ENCODE results near the gene TERC.

The TERC gene

GRCh38 chr3:169764882-169765612, at the start of gene TERC:
Gene TERC (minus strand): TSS chr3:169765060.
- peak; percentile 96 for DNase-seq

- peak; percentile 88 for DNase-seq
Observed at GRCh38 chr3:169813757-169814517, 49.1 kb upstream of the TERC start.

- DNase-seq = no peak
Observed at GRCh38 chr3:169813278-169813677, 48.4 kb upstream of the TERC start.

GRCh38 chr3:169812332-169813235, 47.7 kb upstream of the TERC start, which contains the start of the genes LRRC34 and LRRIQ4:
Gene LRRC34 (minus strand): TSS chr3:169812904. CDS start chr3:169812548, 356 bp downstream.
Gene LRRIQ4 (plus strand): TSS chr3:169812870. CDS start chr3:169821922, 9,052 bp downstream.
- DNase-seq = peak; percentile 87

DNA sequence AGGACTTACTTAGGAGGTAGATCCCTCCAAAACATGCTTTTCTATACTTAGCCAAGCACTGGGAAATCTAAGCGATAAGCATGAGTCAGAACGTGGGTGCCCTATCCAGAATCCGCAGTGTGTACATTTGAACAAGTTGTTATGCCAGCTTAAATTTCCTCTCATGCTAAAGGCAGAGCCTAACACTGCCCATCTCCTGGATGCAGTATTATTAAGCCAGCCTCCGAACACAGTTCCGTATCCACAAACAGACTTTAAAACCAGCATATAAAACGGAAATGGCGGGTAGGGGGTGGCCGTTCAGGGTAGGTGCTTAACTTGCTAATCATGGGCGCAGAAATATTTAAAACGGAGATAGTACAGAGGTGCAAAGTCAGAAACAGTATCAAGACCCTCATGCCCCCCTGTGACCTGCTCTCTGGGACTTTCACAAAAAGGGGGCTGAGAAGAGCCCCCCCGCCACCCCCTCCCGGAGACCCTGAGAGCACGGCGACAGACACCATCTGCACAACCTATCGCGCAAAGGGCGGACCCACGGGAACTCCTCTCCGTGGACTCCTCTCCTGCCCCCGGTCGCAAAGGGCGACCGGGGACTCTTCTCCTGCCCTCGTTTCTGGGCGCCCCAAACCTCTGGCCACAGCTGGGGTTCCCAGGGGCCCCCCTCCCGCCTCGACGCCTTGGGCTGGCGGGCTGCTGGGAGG, 46.9 kb upstream of the TERC start:
- DNase-seq = no peak

DNA sequence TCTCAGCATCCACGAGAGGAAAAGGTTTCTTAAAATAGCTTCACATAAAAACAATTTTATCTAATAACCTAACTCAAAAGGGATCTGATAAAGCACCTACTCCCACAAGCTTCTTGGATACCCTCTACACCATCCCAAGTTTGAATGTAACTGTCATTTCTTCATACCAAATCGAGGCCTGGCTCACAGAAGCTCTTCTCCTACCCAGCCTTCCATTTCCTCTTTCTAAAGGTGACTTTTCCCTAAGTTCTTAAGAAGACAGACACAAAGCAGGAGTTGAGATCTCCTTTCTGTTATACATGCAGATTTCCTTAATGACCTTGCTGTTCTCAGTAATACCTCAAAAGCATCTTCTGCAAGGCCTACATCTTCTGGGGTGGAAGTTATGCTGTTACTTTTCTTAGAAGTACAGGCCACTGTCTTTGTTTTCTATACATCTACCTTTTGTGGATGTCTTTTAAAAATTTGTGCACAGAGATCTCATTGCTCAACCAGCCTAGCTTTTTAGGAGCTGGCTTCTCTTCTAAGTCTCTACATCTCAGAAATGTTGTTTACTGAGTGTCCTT, 44.5 kb upstream of the TERC start:
- DNase-seq = no peak

- DNase-seq = no peak
Observed at GRCh38 chr3:169804681-169805080, 39.8 kb upstream of the TERC start.

GRCh38 chr3:169792359-169792758, 27.5 kb upstream of the TERC start:
- no peak for DNase-seq

DNA sequence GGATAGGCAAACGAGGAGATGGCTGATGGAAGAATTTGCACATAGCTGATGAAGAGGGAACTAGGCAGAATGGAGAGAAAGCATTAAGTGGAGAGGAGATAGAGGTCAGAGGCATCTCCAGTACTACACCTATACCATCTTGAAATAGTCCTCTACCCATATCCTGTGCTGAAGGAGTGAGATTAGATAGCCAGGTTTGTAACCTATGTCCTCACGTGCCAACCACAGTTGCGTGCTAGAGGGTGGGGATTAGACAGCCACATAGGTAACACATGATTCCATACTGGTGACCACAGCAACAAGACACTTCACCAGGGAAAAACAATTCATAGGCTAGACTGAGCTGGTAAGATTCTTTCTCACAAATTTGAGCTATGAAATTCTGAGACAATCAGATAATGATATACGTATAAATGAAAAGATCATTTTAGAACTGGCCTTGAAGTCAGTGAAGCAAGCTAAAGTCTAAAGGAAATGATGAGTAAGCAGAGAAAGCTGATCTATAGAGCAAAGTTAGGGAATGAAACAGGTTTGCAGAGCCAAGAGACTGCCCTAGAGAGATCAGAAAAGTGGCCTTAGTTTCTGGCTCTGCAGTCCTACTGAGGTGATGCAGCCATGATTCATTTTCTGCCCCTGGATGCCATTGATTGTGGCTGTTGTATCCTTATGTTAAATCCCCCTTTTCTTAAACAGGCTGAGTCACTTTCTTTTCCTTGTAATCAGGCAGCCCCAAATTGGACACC, 26.0 kb upstream of the TERC start:
- no peak for DNase-seq

- no peak for DNase-seq
Observed at GRCh38 chr3:169790219-169790618, 25.4 kb upstream of the TERC start.

DNA sequence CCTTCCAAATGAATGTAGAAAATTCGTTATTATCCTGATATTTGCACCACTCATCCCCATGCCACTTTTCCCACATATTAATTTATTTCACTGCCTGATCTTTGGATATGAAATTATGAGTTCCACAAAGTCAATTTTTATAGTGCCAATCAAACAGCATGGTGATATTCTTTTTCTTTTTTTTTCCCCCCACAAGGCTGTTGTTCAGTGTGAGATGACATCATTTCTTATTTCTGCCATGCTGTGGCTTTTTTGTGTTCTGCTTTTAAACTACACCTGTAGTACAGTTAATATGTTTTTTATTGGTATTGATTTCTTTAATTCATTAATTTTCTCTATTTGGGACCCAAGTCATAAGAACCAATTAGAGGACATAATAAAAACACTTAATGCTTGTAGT, 22.9 kb upstream of the TERC start:
- no peak for DNase-seq

DNA sequence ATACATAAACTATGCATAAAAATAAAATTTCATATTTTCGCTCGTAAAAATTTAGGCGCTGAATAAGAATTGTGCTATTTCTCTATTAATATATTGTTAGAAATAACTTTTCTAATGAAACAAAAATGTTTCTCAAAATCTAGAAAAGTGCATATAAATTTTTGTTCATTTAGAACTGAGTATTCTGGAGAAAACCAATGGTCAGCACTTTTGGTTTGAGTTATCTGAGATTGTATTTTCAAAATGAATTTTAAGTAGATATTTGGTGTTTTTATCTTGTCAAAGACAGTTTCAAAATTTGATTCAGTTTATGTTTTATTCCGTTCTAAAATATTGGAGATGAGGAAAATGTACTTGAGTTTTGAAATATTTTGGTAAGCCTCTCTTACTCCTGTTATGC, 22.3 kb upstream of the TERC start:
- DNase-seq = no peak

DNA sequence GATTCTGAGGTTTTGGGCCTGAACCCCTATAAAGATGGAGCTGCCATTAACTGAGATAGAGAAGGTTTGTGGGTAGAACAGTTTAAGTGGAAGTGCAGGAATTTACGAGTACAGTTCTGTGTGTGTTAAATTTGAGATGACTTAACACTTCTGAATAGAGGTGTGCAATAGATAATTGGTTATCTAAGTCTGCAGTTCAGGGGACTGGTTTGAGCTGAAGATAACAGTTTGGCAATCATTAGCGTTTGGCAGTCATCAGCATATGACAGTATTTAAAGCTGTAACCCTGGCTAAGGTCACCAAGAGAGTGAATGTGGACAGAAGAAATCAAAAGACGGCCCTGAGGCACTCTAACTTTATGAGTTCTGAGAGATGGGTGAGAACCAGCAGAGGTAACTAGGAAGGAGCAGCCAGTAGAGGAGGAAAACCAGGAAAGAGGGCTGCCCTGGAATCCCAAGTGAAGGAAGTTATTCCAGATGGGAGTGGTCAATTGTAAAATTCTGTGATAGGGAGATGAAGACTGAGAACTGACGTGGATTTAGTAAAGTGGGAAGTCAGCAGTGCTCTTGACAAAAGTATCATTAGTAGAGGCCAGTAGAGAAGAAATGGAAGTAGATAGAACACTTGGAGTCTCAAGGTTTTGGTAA, 16.5 kb upstream of the TERC start:
- DNase-seq = no peak

DNA sequence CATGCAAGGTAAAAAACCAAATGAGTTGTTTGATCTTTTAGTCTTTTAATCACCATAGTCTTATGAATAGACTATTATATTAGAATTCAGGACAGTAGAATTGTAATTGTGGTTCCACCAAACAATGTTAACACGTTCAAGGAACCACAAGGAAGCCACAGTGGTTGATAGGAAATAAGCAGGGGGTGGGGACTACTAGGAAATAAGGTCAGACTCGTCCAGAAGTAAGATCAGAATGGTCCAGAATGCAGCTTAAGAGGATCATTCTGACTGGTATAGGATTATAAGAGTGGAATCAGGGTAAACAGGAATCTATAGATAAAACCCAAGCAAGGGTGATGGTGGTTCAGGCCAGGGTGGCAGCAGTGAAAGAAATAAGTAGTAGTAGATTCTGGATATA, 15.9 kb upstream of the TERC start:
- DNase-seq = no peak

- DNase-seq = no peak
Observed at GRCh38 chr3:169777822-169778221, 13.0 kb upstream of the TERC start.

GRCh38 chr3:169774186-169774585, 9.3 kb upstream of the TERC start:
- DNase-seq = no peak

- peak; percentile 97 for DNase-seq
Observed at GRCh38 chr3:169772897-169773816, 8.3 kb upstream of the TERC start, which contains the start of gene MYNN. Gene MYNN (plus strand): TSS chr3:169773396. CDS start chr3:169774296, 900 bp downstream.

- no peak for DNase-seq
Observed at GRCh38 chr3:169772305-169772896, 7.5 kb upstream of the TERC start.

All from activated effector memory CD4-positive, alpha-beta T cell treated with anti-CD3 and anti-CD28 coated beads, Interleukin-2, amount 50 U/mL, for 16 hours (primary cell).